ENCODE data around the gene FGR.
"Not testable (repeated sequence)": the region's sequence is repeated elsewhere in the genome, so short reads cannot be mapped to it uniquely, and the experiment has no call there.

The FGR gene

GRCh38 chr1:27634177-27634984, 604 bp downstream of the FGR start:
- DNase-seq (ENCODE audit: low read depth), result no peak

DNA sequence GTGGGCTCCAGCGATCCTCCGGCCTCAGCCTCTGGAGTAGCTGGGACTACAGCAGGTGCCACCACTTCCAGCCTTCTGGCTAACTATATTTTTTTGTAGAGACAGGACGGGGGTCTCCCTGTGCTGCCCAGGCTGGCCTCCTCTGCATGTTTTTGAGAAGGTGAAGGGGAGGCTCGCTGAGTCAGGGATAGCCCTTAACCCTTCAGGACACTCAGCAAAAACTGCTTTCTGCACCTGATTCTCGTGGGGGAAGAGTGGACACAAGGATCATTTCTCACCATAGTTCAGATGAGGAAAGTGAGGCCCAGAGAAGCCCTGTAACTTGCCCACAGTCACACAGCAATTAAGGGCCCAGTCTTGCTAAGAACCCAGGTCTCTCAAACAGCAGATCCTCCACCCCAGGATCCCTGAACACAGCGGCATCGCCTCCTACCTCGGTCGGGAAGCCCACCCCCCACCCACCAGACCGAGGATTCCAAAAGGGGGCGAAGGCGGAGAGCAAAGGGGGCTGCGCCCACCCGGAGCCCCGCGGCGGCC, 1.3 kb downstream of the FGR start:
- DNase-seq (ENCODE audit: low read depth), result no peak

DNA sequence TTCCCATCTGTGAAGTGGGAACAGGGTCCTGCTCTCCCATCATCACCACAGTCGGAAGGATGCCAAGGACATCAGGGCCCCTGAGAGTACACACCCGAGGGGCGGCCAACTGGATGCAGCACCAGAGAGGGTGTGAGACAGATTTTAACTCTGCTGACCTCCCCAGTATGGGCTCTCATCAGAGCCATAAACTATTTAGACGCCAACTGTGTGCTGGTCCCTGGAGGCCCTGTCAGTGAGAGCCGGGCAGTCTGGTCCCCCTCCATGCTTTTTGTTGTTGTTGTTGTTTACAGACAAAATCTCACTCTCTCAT, 1.7 kb downstream of the FGR start:
- DNase-seq (ENCODE audit: low read depth), result no peak

- DNase-seq (ENCODE audit: low read depth), result no peak
These were observed 2.3 kb downstream of the FGR start for GRCh38 chr1:27632387-27633297.

DNA sequence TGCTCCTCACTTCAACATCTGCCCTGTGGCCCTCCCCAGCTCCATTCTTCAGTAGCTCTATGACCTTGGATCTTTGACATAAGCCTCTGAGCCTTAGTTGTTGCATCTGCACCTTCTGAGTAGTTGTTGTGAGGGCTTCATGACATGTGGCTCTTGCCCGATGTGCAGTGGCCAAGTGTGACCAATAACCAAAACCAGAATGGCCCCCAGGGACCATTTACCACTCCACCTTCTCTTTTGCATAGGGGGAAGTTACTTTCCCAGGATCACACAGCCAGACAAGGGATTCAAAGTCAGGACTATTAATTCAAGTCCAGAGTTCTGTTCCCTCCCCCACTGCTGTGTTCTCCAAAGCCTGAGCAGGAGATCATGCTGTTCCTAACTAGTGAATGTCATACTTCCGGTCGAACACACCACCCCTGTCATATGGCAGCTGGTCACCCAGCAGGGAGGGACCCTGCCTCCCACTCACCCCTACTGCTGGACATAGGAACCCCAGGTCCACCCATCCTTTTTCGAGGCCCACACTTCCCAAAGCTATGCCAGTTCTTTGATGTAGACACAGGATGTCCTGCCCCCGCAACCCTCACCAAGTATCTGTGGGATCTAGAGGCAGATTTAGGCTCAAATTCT, 4.0 kb downstream of the FGR start:
- DNase-seq (ENCODE audit: low read depth), result no peak

DNA sequence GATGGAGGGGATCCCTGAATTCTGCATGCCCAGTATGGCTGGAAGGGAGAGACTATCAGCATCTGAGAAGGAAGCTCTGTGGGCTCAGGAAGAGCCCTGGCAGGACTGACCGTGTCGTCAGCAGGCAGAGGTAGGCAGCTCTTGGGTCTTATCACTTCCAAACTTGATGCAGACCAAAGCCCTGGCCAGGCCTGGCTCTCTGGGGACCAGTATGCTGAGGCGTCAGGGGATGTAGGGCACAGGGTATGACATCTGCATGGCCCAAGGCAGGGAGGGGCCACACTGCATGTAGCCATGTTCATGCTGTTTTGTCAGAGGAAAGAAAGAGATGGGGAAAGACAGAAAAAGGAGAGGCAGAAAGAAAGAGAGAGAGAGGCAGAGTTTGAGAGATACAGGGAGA, 6.3 kb downstream of the FGR start:
- no peak for DNase-seq (ENCODE audit: low read depth)

DNA sequence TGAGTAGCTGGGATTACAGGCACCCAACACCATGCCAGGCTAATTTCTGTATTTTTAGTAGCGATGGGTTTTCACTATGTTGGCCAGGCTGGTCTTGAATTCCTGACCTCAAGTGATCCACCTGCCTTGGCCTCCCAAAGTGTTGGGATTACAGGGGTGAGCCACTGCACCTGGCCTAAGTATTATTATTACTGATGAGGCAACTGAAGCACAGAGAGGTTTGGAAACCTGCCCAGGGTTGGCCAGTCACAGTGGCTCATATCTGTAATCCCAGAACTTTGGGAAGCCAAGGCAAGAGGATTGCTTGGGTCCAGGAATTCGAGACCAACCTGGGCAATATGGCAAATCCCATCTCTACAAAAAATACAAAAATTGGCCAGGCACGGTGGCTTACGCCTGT, 7.3 kb downstream of the FGR start:
- not testable (repeated sequence) for DNase-seq (ENCODE audit: low read depth)

- no peak for DNase-seq (ENCODE audit: low read depth)
These were observed 7.9 kb downstream of the FGR start for GRCh38 chr1:27627061-27627460.

- no peak for DNase-seq (ENCODE audit: low read depth)
These were observed 8.7 kb downstream of the FGR start for GRCh38 chr1:27626031-27626935.

- no peak for DNase-seq (ENCODE audit: low read depth)
These were observed 10.4 kb downstream of the FGR start for GRCh38 chr1:27624467-27625178.

DNA sequence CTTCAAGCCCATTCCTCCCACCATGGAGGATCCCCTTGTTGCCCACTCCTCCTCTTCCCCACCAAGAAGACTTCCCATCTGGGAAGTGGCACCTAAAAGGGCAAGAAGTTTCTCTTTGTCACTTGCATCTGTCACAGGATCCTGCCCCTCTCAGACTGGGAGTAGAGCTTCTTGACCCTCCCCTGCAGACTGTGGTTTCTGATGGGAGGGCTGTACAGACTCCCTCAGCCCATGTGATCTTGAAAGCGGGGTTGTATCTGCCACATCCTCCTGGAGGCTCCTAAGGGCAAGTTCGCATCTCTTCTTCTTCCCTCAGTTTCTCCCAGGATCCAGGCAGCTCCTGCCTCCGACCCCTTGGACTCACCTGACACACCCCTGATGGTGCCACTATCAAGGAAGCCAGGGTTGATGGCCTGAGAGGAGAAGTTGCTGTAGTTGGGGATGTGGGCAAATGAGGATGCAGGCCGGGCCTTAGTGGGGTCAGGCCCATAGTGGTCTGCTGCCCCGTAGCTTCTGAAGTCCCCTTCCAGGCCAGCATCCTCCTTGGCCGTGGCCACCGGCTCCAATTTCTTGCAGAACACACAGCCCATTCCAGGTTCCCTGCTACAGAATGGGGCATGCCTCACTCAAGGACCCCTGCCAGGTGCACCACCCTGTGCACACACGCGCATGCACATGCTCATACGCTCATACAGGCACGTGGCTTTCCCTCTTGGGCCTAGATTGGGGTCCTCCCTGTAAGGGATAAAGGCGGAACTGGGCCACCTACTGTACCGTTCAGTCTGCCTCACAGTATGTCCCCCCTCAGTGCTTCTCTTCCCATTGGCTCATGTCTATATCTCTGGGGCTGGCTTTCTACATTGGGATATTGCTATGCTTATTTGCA, 11.4 kb downstream of the FGR start:
- no peak for DNase-seq (ENCODE audit: low read depth)

DNA sequence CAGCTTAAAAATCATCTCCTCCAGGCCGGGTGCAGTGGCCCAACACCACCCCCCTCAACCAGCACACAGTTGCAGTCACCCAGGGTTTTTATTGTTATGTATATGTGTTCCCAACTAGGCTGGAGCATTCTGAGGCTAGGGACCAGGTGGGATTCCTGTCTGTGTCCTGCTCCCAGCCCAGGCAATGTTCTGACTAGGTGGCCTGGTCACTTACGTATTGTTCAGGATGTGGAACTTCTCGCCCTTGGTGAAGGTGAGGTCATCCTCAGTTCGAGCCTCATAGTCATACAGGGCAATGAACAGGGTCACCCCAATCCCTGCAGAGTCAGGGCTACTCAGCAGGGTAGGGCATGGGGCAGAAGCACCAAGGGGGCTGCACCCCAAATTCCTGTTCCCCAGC, 12.2 kb downstream of the FGR start:
- no peak for DNase-seq (ENCODE audit: low read depth)

DNA sequence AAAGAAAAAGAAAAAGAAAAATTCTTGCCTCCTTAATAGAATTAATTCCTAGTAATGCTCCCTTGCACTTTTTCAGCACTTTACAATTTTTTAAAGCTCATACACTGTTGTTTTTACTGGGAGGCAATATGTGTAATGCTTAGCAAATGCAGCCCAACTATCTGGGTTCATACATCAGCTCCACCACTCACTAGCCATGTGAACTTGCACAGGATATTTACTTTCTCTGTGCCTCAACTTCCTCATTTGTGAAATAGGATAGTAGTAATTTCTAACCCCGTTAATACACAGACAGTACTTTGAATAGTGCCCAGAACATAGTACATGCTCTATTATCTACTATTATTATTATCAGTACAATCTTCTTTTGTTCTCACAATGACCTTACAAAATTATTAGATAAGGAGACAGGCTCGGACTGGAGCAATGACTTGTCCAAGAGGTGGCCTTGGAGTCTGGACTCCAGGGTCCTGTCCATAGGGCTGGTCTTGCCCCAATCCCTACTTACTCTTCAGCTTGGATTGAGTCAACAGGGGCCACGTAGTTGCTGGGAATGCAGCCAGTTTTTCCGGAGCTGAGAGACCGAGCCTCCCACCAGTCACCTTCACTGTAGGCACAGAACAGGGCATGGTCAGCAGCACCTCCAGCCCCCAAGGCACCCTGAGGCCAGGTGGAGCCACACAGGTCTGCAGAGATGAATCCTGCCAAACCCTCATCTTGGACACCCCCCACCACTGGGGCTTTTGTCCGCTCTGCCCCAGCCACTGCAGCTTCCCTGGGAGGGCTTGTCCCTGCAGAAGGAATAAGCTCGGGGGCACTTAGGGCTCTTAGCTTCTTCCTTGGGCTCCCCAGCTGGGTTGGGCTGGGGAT, 13.7 kb downstream of the FGR start:
- DNase-seq (ENCODE audit: low read depth), result no peak

GRCh38 chr1:27619782-27620438, 15.1 kb downstream of the FGR start:
- DNase-seq (ENCODE audit: low read depth), result not testable (repeated sequence)

- no peak for DNase-seq (ENCODE audit: low read depth)
These were observed 16.5 kb downstream of the FGR start for GRCh38 chr1:27618341-27619082.

GRCh38 chr1:27617420-27617819, 17.6 kb downstream of the FGR start:
- DNase-seq (ENCODE audit: low read depth), result no peak

DNA sequence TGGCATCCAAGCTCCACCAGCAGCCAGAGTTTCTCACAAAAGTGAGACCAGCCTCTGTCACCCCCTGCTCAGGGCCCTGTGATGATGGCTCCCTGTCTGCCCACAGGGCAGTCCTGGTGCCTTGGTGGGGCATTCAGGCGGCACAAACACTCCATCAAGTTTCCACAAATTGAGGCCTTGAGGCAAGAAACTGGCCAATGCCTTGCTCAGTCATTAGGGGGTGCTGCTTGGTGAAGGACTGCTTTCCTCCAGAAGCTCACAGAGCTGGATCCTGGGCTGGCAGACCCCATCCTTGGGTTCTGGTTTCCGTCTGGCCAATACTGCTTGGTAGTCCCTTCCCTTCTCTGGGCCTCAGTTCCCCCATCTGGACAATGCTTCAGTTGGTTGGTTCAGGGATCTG, 18.5 kb downstream of the FGR start:
- DNase-seq (ENCODE audit: low read depth), result no peak

All from fibroblast of the conjunctiva (primary cell).